ENCODE results near the gene CYP26C1. TPM values are rescaled to one million over a fixed set of nuclear protein-coding genes. Genes with fewer than 3 reads are reported as not detected.

CYP26C1 gene
- polyA plus RNA-seq, 4 donors, result 0.05 to 0.19 (median 0.12) TPM

- DNase-seq (ENCODE audit: low read depth in 4 of 4, low spot score in 2 of 4), result no peak
These were observed 3.5 kb downstream of the CYP26C1 start for GRCh38 chr10:93063977-93064660.

GRCh38 chr10:93064874-93065660, 4.5 kb downstream of the CYP26C1 start:
- DNase-seq (ENCODE audit: low read depth in 4 of 4, low spot score in 2 of 4), result no peak

- DNase-seq (ENCODE audit: low read depth in 4 of 4, low spot score in 2 of 4), result no peak
These were observed 5.3 kb downstream of the CYP26C1 start for GRCh38 chr10:93065675-93066543.

- no peak for DNase-seq (ENCODE audit: low read depth in 4 of 4, low spot score in 2 of 4)
These were observed 5.9 kb downstream of the CYP26C1 start for GRCh38 chr10:93066544-93066913.

GRCh38 chr10:93067443-93068365, 7.1 kb downstream of the CYP26C1 start:
- DNase-seq (ENCODE audit: low read depth in 4 of 4, low spot score in 2 of 4), result no peak

GRCh38 chr10:93068411-93069244, 8.0 kb downstream of the CYP26C1 start:
- no peak for DNase-seq (ENCODE audit: low read depth in 4 of 4, low spot score in 2 of 4)

GRCh38 chr10:93069245-93069561, 8.6 kb downstream of the CYP26C1 start:
- DNase-seq (ENCODE audit: low read depth in 4 of 4, low spot score in 2 of 4), result no peak

- DNase-seq (ENCODE audit: low read depth in 4 of 4, low spot score in 2 of 4), result no peak
These were observed 10.0 kb downstream of the CYP26C1 start for GRCh38 chr10:93070378-93071176.

- DNase-seq (ENCODE audit: low read depth in 4 of 4, low spot score in 2 of 4), result no peak
These were observed 10.5 kb downstream of the CYP26C1 start for GRCh38 chr10:93071177-93071472.

- no peak for DNase-seq (ENCODE audit: low read depth in 4 of 4, low spot score in 2 of 4)
These were observed 11.2 kb downstream of the CYP26C1 start for GRCh38 chr10:93071674-93072224.

GRCh38 chr10:93072225-93072712, 11.7 kb downstream of the CYP26C1 start:
- DNase-seq (ENCODE audit: low read depth in 4 of 4, low spot score in 2 of 4), result no peak

GRCh38 chr10:93072713-93073538, 12.3 kb downstream of the CYP26C1 start:
- no peak for DNase-seq (ENCODE audit: low read depth in 4 of 4, low spot score in 2 of 4)

GRCh38 chr10:93073539-93074146, 13.0 kb downstream of the CYP26C1 start, which contains the start of gene CYP26A1:
Gene CYP26A1 (plus strand): TSS chr10:93073893. CDS start chr10:93073935, 42 bp downstream.
- DNase-seq (ENCODE audit: low read depth in 4 of 4, low spot score in 2 of 4), result no peak

- no peak for DNase-seq (ENCODE audit: low read depth in 4 of 4, low spot score in 2 of 4)
These were observed 13.6 kb downstream of the CYP26C1 start for GRCh38 chr10:93074147-93074596.

- DNase-seq (ENCODE audit: low read depth in 4 of 4, low spot score in 2 of 4), result no peak
These were observed 14.2 kb downstream of the CYP26C1 start for GRCh38 chr10:93074597-93075368.
